ENCODE results near the gene AMMECR1L. TPM values are rescaled to one million over a fixed set of nuclear protein-coding genes. Genes with fewer than 3 reads are reported as not detected.

The AMMECR1L gene
- total RNA-seq, 1 experiment from 2014 or later, result 19.1 TPM

DNA sequence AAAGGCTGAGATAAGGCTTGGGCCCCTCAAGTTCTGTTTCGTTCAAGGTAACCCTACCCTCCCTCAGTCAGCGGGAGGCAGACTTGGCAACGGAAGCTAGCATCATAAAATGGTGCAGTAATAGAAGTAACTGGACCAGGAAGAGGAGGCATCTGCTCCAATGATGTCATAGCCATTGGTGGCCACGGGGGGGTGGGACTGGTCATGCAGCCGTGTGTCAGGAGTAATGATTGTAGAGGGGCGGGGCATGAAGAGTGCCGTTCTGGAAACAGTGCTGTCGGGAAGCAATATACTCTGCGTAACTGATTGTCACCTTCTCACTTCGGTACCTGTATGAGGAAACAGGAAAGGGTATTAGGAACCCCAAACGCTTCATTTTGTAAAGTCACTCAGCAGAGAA lies 20.9 kb downstream of the AMMECR1L start:
- Histone ChIP-seq H3K27ac (ENCODE audit: low read depth, low read length) (no peak overlapping the region), H3K79me2 (ENCODE audit: insufficient read depth, low read length) (peaks cover 28% of the 10 kb centered on the region), H3K4me2 (ENCODE audit: low read length) (no peak overlapping the region), H3K9me3 (ENCODE audit: control insufficient read depth in 1 of 2, insufficient read depth in 1 of 2, low read depth in 1 of 2, low read length in 2 of 2) (no peaks in the 10 kb centered on the region), H3K9ac (ENCODE audit: low read length) (no peak overlapping the region), H3K27me3 (ENCODE audit: insufficient read depth, low read length) (no peaks in the 10 kb centered on the region), H3K4me1 (ENCODE audit: control insufficient read depth in 1 of 2, insufficient read depth in 2 of 2, low read length in 2 of 2) (peaks cover 2 to 4% of the 10 kb centered on the region in 2 experiments; a peak in 3 of 4 replicates), H3K9me2 (ENCODE audit: insufficient read depth) (no peaks in the 10 kb centered on the region), H3K36me3 (ENCODE audit: control insufficient read depth in 1 of 2, insufficient read depth in 2 of 2, low read length in 2 of 2) (peaks cover 19 to 26% of the 10 kb centered on the region in 2 experiments; a peak in 3 of 4 replicates), H4K20me1 (ENCODE audit: insufficient read depth) (no peaks in the 10 kb centered on the region), H2AFZ (ENCODE audit: low read depth, low read length, poor library complexity, severe bottlenecking) (no peak overlapping the region), H3K4me3 (replicated peaks in 1 of 2; ENCODE audit: low read depth in 1 of 2, low read length in 2 of 2) (no peak overlapping the region)
- ATAC-seq (peak; percentile 87), DNase-seq (ENCODE audit: low read depth, low spot score) (no peak)
- ChIA-PET CTCF (no interaction called here), RAD21 (ENCODE audit: low non-redundant PET in 1 of 2, low total read pairs in 2 of 2, uncharacterized antibody in 2 of 2, unreplicated experiment in 2 of 2) (no interaction called here), POLR2A (no interaction called here)
- intact Hi-C loops (cut with micrococcal nuclease), result no loop called here
- TF ChIP-seq RAD21 (IDR thresholded peaks at IDR 0.05; ENCODE audit: low read depth) (0 out of 2 replicates have a peak, but pooled peaks have one; percentile 18), CTCF (IDR thresholded peaks at IDR 0.05 in 2 of 3, conservative IDR thresholded peaks at IDR 0.05 in 1 of 3; ENCODE audit: borderline replicate concordance in 1 of 3, insufficient read depth in 1 of 3, low read depth in 2 of 3, low read length in 2 of 3) (peak in 2 of 3 experiments; percentile 21 to 28; a peak in 1 of 6 replicates)
- TF ChIP-seq, protein P1, sequence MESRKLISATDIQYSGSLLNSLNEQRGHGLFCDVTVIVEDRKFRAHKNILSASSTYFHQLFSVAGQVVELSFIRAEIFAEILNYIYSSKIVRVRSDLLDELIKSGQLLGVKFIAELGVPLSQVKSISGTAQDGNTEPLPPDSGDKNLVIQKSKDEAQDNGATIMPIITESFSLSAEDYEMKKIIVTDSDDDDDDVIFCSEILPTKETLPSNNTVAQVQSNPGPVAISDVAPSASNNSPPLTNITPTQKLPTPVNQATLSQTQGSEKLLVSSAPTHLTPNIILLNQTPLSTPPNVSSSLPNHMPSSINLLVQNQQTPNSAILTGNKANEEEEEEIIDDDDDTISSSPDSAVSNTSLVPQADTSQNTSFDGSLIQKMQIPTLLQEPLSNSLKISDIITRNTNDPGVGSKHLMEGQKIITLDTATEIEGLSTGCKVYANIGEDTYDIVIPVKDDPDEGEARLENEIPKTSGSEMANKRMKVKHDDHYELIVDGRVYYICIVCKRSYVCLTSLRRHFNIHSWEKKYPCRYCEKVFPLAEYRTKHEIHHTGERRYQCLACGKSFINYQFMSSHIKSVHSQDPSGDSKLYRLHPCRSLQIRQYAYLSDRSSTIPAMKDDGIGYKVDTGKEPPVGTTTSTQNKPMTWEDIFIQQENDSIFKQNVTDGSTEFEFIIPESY (IDR thresholded peaks at IDR 0.05; ENCODE audit: extremely low read depth, insufficient replicate concordance, low read length), result no peak
- BruUV-seq (replicated peaks), result no TSS peak

- no peaks in the 10 kb centered on the region for H3K9me2 ChIP-seq (ENCODE audit: insufficient read depth)
- TF ChIP-seq CTCF (IDR thresholded peaks at IDR 0.05 in 2 of 3, conservative IDR thresholded peaks at IDR 0.05 in 1 of 3; ENCODE audit: borderline replicate concordance in 1 of 3, insufficient read depth in 1 of 3, low read depth in 2 of 3, low read length in 2 of 3), result no peak
- peaks cover 9 to 18% of the 10 kb centered on the region in 2 experiments; a peak in 3 of 4 replicates for H3K36me3 ChIP-seq (ENCODE audit: control insufficient read depth in 1 of 2, insufficient read depth in 2 of 2, low read length in 2 of 2)
- no peak overlapping the region for H3K4me2 ChIP-seq (ENCODE audit: low read length)
- ChIA-PET POLR2A (no interaction called here), CTCF (no interaction called here), RAD21 (ENCODE audit: low non-redundant PET in 1 of 2, low total read pairs in 2 of 2, uncharacterized antibody in 2 of 2, unreplicated experiment in 2 of 2) (no interaction called here)
- intact Hi-C loops (cut with micrococcal nuclease), result no loop called here
- H3K4me1 ChIP-seq (ENCODE audit: control insufficient read depth in 1 of 2, insufficient read depth in 2 of 2, low read length in 2 of 2), result peaks cover 8 to 21% of the 10 kb centered on the region in 2 experiments; a peak in 3 of 4 replicates
- no peaks in the 10 kb centered on the region for H4K20me1 ChIP-seq (ENCODE audit: insufficient read depth)
- no TSS peak for BruUV-seq (replicated peaks)
- H3K27ac ChIP-seq (ENCODE audit: low read depth, low read length), result no peak overlapping the region
- H3K9ac ChIP-seq (ENCODE audit: low read length), result no peak overlapping the region
- no peaks in the 10 kb centered on the region for H3K27me3 ChIP-seq (ENCODE audit: insufficient read depth, low read length)
- H3K9me3 ChIP-seq (ENCODE audit: control insufficient read depth in 1 of 2, insufficient read depth in 1 of 2, low read depth in 1 of 2, low read length in 2 of 2), result no peaks in the 10 kb centered on the region
- ATAC-seq (no peak), DNase-seq (ENCODE audit: low read depth, low spot score) (no peak)
- no peak overlapping the region for H2AFZ ChIP-seq (ENCODE audit: low read depth, low read length, poor library complexity, severe bottlenecking)
- peaks cover 15% of the 10 kb centered on the region for H3K79me2 ChIP-seq (ENCODE audit: insufficient read depth, low read length)
- H3K4me3 ChIP-seq (replicated peaks in 1 of 2; ENCODE audit: low read depth in 1 of 2, low read length in 2 of 2), result no peak overlapping the region
Measured at GRCh38 chr2:127862228-127862627, 23.5 kb downstream of the AMMECR1L start.

All from HCT116 (cell line).